ENCODE results near the gene PLB1.

The PLB1 gene

GRCh38 chr2:28610583-28611201 lies 114.8 kb downstream of the PLB1 start:
- no peak for DNase-seq (ENCODE audit: low read depth, low spot score)

GRCh38 chr2:28612131-28612812 lies 116.4 kb downstream of the PLB1 start:
- no peak for DNase-seq (ENCODE audit: low read depth, low spot score)

- DNase-seq (ENCODE audit: low read depth, low spot score), result no peak
Observed at GRCh38 chr2:28613186-28613585, 117.3 kb downstream of the PLB1 start.

GRCh38 chr2:28613633-28614501 lies 118.0 kb downstream of the PLB1 start:
- no peak for DNase-seq (ENCODE audit: low read depth, low spot score)

- DNase-seq (ENCODE audit: low read depth, low spot score), result no peak
Observed at GRCh38 chr2:28615706-28616105, 119.8 kb downstream of the PLB1 start.

- no peak for DNase-seq (ENCODE audit: low read depth, low spot score)
Observed at GRCh38 chr2:28616396-28616999, 120.6 kb downstream of the PLB1 start.

- DNase-seq (ENCODE audit: low read depth, low spot score), result no peak
Observed at GRCh38 chr2:28617502-28618184, 121.8 kb downstream of the PLB1 start.

GRCh38 chr2:28618221-28619141 lies 122.6 kb downstream of the PLB1 start:
- no peak for DNase-seq (ENCODE audit: low read depth, low spot score)

- no peak for DNase-seq (ENCODE audit: low read depth, low spot score)
Observed at GRCh38 chr2:28619213-28620196, 123.6 kb downstream of the PLB1 start.

GRCh38 chr2:28620291-28620793 lies 124.5 kb downstream of the PLB1 start:
- no peak for DNase-seq (ENCODE audit: low read depth, low spot score)

- no peak for DNase-seq (ENCODE audit: low read depth, low spot score)
Observed at GRCh38 chr2:28620801-28621171, 124.9 kb downstream of the PLB1 start.

- DNase-seq (ENCODE audit: low read depth, low spot score), result peak; percentile 59
Observed at GRCh38 chr2:28621172-28622100, 125.6 kb downstream of the PLB1 start.

GRCh38 chr2:28622101-28622499 lies 126.2 kb downstream of the PLB1 start:
- DNase-seq (ENCODE audit: low read depth, low spot score), result no peak

- no peak for DNase-seq (ENCODE audit: low read depth, low spot score)
Observed at GRCh38 chr2:28623582-28624405, 127.9 kb downstream of the PLB1 start.

GRCh38 chr2:28624436-28624792 lies 128.6 kb downstream of the PLB1 start:
- DNase-seq (ENCODE audit: low read depth, low spot score), result no peak

- DNase-seq (ENCODE audit: low read depth, low spot score), result peak; percentile 7
Observed at GRCh38 chr2:28624793-28625701, 129.2 kb downstream of the PLB1 start.

Data from activated CD4-positive, CD25-positive, alpha-beta regulatory T cell treated with anti-CD3 and anti-CD28 coated beads, Interleukin-2, amount 50 U/mL, for 16 hours (primary cell).